Neural progenitor cell (in vitro differentiated cells): ENCODE data around the gene CDK17.

Experiments used
- EZH2 ChIP-seq: fragments of 200-600 bp; sonication (generic); IDR thresholded peaks from 2 replicates; pipeline ENCODE4 v1.6.1; 2017; ENCODE audit warnings: antibody characterized with exemption, mild to moderate bottlenecking, moderate library complexity
- EZH2phosphoT487 ChIP-seq: fragments of 200-600 bp; sonication (generic); IDR thresholded peaks from 2 replicates; pipeline ENCODE4 v1.6.1; 2017; ENCODE audit warnings: antibody characterized with exemption
- TF ChIP-seq, protein P1 (sequence below): fragments of 200-600 bp; sonication (generic); IDR thresholded peaks from 2 replicates; pipeline ENCODE4 v1.5.1; 2017; ENCODE audit warnings: antibody characterized with exemption, mild to moderate bottlenecking

DNA sequence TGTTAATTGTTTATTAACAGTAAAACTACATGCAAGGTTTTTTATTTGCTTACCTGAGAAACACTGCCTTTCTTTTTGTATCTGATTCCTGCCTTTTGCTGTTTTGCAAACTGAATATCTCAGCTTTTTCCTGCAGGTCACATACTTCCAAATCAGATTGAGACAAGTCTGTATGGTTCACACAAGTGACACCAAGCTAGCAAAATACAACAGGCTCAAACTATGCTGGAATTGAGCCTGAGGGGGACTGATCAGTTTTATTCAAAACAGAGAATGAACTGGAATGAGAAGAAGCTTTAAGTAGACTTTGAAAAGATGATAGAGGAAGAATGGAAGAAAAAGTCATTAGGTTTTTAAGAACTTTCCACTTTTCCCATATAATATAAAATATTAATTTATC, 12.2 kb upstream of the CDK17 start:
- TF ChIP-seq, protein P1, sequence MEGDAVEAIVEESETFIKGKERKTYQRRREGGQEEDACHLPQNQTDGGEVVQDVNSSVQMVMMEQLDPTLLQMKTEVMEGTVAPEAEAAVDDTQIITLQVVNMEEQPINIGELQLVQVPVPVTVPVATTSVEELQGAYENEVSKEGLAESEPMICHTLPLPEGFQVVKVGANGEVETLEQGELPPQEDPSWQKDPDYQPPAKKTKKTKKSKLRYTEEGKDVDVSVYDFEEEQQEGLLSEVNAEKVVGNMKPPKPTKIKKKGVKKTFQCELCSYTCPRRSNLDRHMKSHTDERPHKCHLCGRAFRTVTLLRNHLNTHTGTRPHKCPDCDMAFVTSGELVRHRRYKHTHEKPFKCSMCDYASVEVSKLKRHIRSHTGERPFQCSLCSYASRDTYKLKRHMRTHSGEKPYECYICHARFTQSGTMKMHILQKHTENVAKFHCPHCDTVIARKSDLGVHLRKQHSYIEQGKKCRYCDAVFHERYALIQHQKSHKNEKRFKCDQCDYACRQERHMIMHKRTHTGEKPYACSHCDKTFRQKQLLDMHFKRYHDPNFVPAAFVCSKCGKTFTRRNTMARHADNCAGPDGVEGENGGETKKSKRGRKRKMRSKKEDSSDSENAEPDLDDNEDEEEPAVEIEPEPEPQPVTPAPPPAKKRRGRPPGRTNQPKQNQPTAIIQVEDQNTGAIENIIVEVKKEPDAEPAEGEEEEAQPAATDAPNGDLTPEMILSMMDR, result no peak
- TF ChIP-seq EZH2 (no peak), EZH2phosphoT487 (no peak)
